Stimulated activated CD8-positive, alpha-beta memory T cell treated with anti-CD3 and anti-CD28 coated beads, Interleukin-7, amount 100 ng/mL, for 48 hours (primary cell): Measurements from ENCODE around the gene DNAJC21.

Experiments used
- DNase-seq, 2 donors: peaks; one replicate each; pipeline ENCODE4 v3.0.0-alpha.2; 2020; ENCODE audit warnings: low read depth in 1 of 2; ENCODE audit errors: extremely low read depth in 1 of 2

DNAJC21 gene

DNA sequence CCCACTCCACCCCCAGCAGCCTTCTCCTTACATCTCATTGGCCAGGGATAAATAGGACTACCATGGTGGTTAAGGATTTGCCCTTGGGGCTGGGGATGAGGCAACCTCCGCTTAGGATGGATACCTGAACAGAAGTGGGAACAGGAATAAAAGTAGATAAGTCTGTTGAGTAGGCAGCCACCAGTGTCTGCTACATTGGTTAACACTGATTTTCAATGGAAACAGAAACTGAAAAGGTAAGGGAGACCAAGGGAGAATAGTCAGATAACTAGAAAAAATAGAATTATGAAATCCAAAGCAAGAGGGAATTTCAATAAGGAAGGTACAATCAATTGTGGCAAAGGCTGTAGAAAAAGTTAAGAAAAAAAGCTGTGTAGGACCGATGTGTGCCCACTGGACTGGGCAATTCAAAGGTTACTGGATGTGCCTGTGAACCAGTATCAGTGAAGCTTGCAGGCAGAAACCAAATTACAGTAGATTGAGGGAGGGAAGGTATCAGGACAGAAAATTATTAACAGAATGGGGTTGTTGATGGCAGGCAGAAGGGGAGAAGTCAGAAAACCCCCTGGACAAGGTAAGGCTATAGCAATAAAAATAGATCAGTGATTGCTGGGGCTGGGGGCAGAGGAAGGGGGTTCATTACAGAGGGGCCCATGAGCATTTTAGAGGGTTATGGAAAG lies 48.7 kb downstream of the DNAJC21 start:
- no peak for DNase-seq

DNA sequence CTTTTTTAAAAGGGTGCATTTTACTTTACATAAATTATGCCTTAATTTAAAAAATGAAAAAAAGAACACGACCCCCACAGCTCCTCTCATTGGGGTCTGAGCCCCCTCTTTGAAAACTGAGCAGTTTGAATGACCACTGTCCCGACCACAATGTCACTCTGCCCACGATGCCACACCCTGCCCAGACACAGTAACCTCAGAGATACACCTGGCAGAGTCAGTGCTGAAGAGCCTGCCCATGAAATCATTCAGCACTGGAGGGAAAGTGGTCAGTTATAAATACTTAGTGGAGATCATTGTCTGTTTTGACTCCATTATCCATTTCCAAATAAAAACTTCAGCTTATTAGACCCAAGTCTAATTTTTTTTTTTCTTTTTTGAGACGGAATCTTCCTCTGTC lies 49.3 kb downstream of the DNAJC21 start:
- no peak for DNase-seq

GRCh38 chr5:34982823-34983222 lies 53.5 kb downstream of the DNAJC21 start:
- DNase-seq: no peak

DNA sequence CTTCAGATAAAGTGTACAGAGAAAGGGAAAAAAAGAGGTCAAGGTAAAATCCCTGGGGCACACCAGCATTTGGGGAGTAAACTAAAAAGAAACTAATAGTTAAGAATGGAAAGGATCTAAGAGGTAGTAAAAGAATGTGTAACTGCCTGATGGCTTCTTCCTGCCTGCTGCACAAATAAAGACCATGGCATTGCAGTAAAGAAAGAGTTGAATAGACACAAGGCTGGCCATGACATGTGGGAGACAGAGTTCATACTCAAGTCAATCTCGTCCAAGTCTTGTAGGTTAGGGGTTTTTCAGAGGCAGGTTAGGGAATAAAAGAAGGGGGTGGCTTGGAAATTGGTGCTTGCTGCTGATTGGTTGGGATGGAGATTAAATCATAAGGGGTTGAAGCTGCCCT lies 57.6 kb downstream of the DNAJC21 start:
- DNase-seq: no peak

- DNase-seq: no peak
Observed at GRCh38 chr5:34991486-34992238, 62.3 kb downstream of the DNAJC21 start.

DNA sequence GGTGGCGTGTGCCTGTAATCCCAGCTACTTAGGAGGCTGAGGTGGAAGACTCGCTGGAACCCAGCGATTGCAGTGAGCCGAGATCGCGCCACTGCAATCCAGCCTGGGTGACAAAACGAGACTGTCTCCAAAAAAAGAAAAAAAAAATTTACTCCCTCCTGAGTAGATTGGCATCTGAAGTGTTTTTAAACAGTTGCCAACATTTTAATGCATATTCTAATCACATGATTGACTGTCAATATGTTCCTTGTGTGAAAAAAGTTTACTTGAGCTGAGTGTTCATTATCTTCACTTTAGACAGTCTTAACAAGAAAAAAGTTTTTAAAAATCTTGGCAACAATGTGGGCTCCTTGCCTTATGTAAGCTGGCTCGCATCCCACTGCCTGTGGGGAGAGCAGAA lies 64.6 kb downstream of the DNAJC21 start:
- no peak for DNase-seq

DNA sequence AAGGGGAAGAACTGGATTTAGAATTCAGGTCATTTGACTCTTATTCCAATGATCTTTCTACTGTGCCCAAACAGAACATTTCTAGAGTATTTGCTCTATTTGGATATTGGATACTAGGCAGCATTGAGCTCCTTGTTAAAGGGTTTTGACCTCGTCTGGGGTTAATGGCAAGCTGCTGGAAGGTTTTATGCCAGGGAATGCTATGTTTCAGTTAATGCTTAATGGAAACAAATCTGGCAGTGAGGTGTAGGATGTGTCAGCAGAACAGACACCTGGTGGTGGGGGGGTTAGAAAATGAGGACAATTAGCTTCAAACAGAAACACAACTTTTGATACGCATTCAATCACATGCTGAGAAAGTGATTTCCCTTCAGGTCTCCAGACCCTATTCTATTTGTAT lies 66.9 kb downstream of the DNAJC21 start:
- DNase-seq: no peak

- no peak for DNase-seq
Observed at GRCh38 chr5:34998058-34998789, 68.9 kb downstream of the DNAJC21 start.

- DNase-seq: no peak
Observed at GRCh38 chr5:35001842-35002241, 72.5 kb downstream of the DNAJC21 start.

DNA sequence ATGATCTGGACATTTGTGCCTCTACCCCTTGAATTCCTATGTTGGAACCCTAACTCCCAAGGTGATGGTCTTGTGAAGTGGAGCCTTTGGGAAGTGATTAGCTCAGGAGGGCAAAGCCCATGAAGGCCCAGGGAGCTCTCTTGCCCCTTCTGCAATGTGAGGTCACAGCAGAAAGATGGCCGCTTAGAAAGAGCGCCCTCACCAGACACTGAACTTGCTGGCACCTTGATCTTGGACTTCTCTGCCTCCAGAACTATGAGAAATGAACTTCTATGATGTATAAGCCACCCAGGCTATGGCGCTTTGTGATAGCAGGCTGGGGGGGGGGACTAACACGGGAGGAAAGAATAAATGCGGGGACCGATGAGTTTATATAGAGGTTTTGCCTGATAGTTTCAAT lies 73.1 kb downstream of the DNAJC21 start:
- DNase-seq: no peak

DNA sequence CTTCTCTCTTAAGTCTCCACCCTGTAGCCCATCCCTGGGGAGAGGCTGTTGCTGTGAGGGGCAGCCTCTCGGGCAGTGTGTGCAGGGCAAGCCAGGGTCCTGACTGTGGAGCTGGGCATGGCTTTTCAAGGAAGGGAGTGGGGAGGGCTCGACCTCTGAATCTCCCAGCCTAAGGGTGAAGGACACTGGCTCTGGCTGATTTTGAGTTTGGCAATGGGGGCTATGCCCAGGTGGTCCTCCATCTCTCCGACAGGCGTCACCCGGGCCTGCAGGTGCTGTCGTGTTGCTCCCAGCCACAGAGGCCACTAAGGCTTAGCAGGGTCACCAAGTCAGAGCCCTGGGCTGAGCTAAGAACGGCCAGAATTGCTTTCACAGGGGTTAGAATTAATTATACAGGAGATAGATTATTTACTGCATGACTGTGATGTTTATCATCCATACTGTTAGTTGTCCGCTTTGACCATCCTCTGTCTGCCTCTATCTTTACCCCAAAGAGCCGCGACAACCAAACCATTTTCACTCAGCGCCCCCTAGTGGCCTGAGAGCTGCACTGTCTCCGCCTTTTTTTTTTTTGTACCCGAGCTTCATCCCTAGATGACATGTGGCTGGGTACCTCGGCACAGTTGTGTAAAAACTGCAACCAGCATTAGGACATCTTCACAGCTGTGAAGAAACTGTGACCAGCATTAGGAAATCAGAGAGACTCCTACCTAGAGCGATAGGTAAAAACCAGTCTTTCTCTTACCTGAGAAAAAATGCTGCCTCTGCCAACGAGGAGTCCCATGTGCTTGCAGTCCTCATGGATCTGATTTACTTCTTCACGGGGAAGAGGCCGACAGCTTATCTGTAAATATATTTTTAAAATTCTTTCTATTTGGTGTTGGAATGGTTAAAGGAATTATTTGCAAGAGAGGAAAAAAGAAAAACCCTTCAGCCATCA lies 73.9 kb downstream of the DNAJC21 start:
- peak; percentile 3 to 5 for DNase-seq

- DNase-seq: no peak
Observed at GRCh38 chr5:35004200-35004599, 74.8 kb downstream of the DNAJC21 start.

DNA sequence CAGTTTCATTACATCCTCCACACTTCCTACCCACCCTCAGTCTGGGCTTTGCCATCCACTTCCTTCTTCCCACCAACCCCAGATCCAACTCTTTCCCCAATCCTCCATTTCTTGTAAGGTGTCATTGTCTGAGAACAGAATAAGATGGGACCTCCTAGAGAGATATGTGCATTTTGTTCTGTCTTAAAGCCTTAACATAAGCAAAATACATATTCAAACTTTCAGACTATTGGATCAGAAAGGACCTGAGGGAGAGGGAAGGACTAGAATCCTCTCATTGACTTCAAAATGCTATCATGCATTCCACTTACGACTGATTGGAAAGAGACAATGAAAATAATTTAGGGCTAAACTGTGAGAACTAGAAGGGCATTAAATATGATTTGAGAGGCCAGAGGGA lies 75.4 kb downstream of the DNAJC21 start:
- DNase-seq: no peak
